ENCODE measurements around the gene SLC25A19.
A peak's percentile ranks its signal among the peaks of the same experiment; 100 is the strongest.

Gene SLC25A19

GRCh38 chr17:75269844-75270217 lies 19.4 kb downstream of the SLC25A19 start:
- H3K4me3 ChIP-seq (ENCODE audit: control insufficient read depth, low read depth, low read length) = peak overlapping the region; percentile 63
- no peak for DNase-seq (ENCODE audit: low read depth)
- TF ChIP-seq, protein P1, sequence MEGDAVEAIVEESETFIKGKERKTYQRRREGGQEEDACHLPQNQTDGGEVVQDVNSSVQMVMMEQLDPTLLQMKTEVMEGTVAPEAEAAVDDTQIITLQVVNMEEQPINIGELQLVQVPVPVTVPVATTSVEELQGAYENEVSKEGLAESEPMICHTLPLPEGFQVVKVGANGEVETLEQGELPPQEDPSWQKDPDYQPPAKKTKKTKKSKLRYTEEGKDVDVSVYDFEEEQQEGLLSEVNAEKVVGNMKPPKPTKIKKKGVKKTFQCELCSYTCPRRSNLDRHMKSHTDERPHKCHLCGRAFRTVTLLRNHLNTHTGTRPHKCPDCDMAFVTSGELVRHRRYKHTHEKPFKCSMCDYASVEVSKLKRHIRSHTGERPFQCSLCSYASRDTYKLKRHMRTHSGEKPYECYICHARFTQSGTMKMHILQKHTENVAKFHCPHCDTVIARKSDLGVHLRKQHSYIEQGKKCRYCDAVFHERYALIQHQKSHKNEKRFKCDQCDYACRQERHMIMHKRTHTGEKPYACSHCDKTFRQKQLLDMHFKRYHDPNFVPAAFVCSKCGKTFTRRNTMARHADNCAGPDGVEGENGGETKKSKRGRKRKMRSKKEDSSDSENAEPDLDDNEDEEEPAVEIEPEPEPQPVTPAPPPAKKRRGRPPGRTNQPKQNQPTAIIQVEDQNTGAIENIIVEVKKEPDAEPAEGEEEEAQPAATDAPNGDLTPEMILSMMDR (IDR thresholded peaks at IDR 0.05; ENCODE audit: control insufficient read depth, insufficient read depth, low read depth, low read length, missing control alignments) = no peak

GRCh38 chr17:75267411-75268232 lies 21.6 kb downstream of the SLC25A19 start:
- no peak overlapping the region for H3K4me3 ChIP-seq (ENCODE audit: control insufficient read depth, low read depth, low read length)
- TF ChIP-seq, protein P1 (IDR thresholded peaks at IDR 0.05; ENCODE audit: control insufficient read depth, insufficient read depth, low read depth, low read length, missing control alignments) = no peak
- DNase-seq (ENCODE audit: low read depth) = no peak

DNA sequence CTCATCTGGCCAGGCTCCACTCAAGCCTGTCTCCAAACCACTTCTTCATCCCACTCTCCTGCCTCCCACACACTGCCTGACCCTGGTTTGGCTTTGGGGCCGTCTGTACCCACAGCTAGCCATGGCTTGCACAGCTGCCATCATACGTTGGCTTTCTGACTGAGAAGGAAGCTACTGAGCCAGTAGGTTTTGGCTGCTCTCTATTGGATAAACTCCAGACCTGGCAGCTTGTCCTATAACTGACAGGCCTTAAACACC lies 22.2 kb downstream of the SLC25A19 start:
- H3K4me3 ChIP-seq (ENCODE audit: control insufficient read depth, low read depth, low read length) = no peak overlapping the region
- TF ChIP-seq, protein P1 (IDR thresholded peaks at IDR 0.05; ENCODE audit: control insufficient read depth, insufficient read depth, low read depth, low read length, missing control alignments) = no peak
- DNase-seq (ENCODE audit: low read depth) = no peak

DNA sequence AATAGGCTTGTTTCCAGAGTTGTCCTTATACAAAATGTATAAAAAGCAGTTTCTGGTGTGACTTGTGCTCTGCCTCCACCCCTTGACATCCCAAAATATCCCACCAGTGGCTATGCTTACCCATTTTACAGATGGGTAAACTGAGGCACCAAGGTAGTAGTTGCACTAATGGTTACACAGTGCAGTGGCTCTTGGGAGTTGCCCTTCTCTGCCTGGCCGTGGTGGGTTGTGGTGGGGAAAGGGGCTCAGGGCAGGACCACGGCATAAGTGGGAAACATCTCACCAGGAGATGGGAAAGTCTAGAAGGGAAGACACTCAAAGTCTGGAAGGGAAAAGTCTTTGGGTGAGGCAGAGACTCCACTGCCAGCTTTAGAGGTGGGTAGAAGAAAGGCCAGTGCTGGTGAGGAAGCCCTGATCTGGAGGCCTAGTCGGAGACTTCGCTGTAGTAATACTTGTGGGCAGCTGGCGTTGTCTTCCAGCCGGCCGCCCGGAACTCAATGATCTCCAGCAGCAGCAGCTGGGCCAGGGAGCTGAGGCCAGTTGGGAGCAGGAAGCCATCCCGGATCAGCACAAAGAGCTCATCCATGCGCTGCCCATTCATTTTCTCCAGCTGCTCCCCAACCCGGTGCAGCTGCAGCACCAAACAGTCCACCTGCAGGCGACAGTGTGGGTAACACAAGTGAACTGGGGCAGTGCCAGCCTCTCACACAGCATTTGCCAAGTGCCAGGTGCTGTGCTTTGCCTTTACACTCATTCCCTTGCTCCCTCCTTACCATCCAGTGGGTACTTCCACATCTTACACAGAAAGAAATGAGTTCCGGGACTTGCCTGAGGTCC lies 22.7 kb downstream of the SLC25A19 start:
- DNase-seq (ENCODE audit: low read depth) = no peak
- no peak overlapping the region for H3K4me3 ChIP-seq (ENCODE audit: control insufficient read depth, low read depth, low read length)

GRCh38 chr17:75265614-75266315 lies 23.5 kb downstream of the SLC25A19 start:
- no peak overlapping the region for H3K4me3 ChIP-seq (ENCODE audit: control insufficient read depth, low read depth, low read length)
- TF ChIP-seq, protein P1 (IDR thresholded peaks at IDR 0.05; ENCODE audit: control insufficient read depth, insufficient read depth, low read depth, low read length, missing control alignments) = no peak
- no peak for DNase-seq (ENCODE audit: low read depth)

More for the DNA sequence above, 22.7 kb downstream of the SLC25A19 start:
- TF ChIP-seq, protein P1 (IDR thresholded peaks at IDR 0.05; ENCODE audit: control insufficient read depth, insufficient read depth, low read depth, low read length, missing control alignments) = no peak

GRCh38 chr17:75263055-75263454 lies 26.2 kb downstream of the SLC25A19 start:
- no peak overlapping the region for H3K4me3 ChIP-seq (ENCODE audit: control insufficient read depth, low read depth, low read length)
- TF ChIP-seq, protein P1 (IDR thresholded peaks at IDR 0.05; ENCODE audit: control insufficient read depth, insufficient read depth, low read depth, low read length, missing control alignments) = no peak
- no peak for DNase-seq (ENCODE audit: low read depth)
